Measurements from ENCODE around the gene PLVAP. TPM values are rescaled to one million over a fixed set of nuclear protein-coding genes. Genes with fewer than 3 reads are reported as not detected.

Gene PLVAP
- total RNA-seq, 4 donors from 2014 or later = 25.5 to 83.1 (median 26.6) TPM

- TF ChIP-seq POLR2AphosphoS5 (IDR thresholded peaks at IDR 0.05) (peak in 1 of 3 donors; percentile 9), CTCF (IDR thresholded peaks at IDR 0.05) (peak in 1 of 2 donors; percentile 37), POLR2A (IDR thresholded peaks at IDR 0.05) (no peak), EP300 (IDR thresholded peaks at IDR 0.05) (no peak)
- Histone ChIP-seq H3K4me3 (peak overlapping the region; percentile 55), H3K36me3 (peaks cover 4% of the 10 kb centered on the region), H3K27ac (peak overlapping the region; percentile 35), H3K27me3 (peaks cover 13% of the 10 kb centered on the region), H3K4me1 (peaks cover 48% of the 10 kb centered on the region), H3K9me3 (no peaks in the 10 kb centered on the region)
- DNase-seq (ENCODE audit: low spot score in 2 of 2) = peak in 1 of 2 donors; percentile 80
- 38% methylated on average over 11 of the region's 64 CpGs for whole genome bisulfite sequencing
Observed at GRCh38 chr19:17327654-17328516, 49.3 kb downstream of the PLVAP start.

- DNase-seq (ENCODE audit: low spot score in 2 of 2) = no peak
- peak overlapping the region; percentile 55 for H3K4me3 ChIP-seq
- TF ChIP-seq POLR2AphosphoS5 (IDR thresholded peaks at IDR 0.05) (no peak), CTCF (IDR thresholded peaks at IDR 0.05) (no peak), POLR2A (IDR thresholded peaks at IDR 0.05) (no peak), EP300 (IDR thresholded peaks at IDR 0.05) (no peak)
- no peaks in the 10 kb centered on the region for H3K9me3 ChIP-seq
- H3K27me3 ChIP-seq = peaks cover 13% of the 10 kb centered on the region
- peaks cover 48% of the 10 kb centered on the region for H3K4me1 ChIP-seq
- peaks cover 4% of the 10 kb centered on the region for H3K36me3 ChIP-seq
- no peak overlapping the region for H3K27ac ChIP-seq
- 72% methylated on average over 13 of the region's 27 CpGs for WGBS
Observed at GRCh38 chr19:17327068-17327653, 50.0 kb downstream of the PLVAP start.

- Histone ChIP-seq H3K9me3 (no peaks in the 10 kb centered on the region), H3K4me1 (peaks cover 48% of the 10 kb centered on the region), H3K36me3 (peaks cover 10% of the 10 kb centered on the region), H3K27ac (peak overlapping the region; percentile 29), H3K4me3 (no peak overlapping the region), H3K27me3 (peaks cover 13% of the 10 kb centered on the region)
- DNase-seq (ENCODE audit: low spot score in 2 of 2) = no peak
- TF ChIP-seq CTCF (IDR thresholded peaks at IDR 0.05) (no peak), POLR2A (IDR thresholded peaks at IDR 0.05) (no peak), EP300 (IDR thresholded peaks at IDR 0.05) (no peak), POLR2AphosphoS5 (IDR thresholded peaks at IDR 0.05) (peak in 1 of 3 donors; percentile 23)
- WGBS = 82% methylated on average over 9 of the region's 11 CpGs
Observed at GRCh38 chr19:17326595-17326966, 50.6 kb downstream of the PLVAP start.

GRCh38 chr19:17325881-17326594 lies 51.1 kb downstream of the PLVAP start:
- H3K36me3 ChIP-seq = peaks cover 15% of the 10 kb centered on the region
- no peak for TF ChIP-seq EP300 (IDR thresholded peaks at IDR 0.05)
- no peak for TF ChIP-seq POLR2AphosphoS5 (IDR thresholded peaks at IDR 0.05)
- TF ChIP-seq POLR2A (IDR thresholded peaks at IDR 0.05) = no peak
- no peak for TF ChIP-seq CTCF (IDR thresholded peaks at IDR 0.05)
- peaks cover 13% of the 10 kb centered on the region for H3K27me3 ChIP-seq
- WGBS = 67% methylated on average over 17 of the region's 17 CpGs
- no peaks in the 10 kb centered on the region for H3K9me3 ChIP-seq
- H3K4me1 ChIP-seq = peaks cover 48% of the 10 kb centered on the region
- H3K27ac ChIP-seq = peak overlapping the region; percentile 29
- peak in 1 of 2 donors; percentile 64 for DNase-seq (ENCODE audit: low spot score in 2 of 2)
- no peak overlapping the region for H3K4me3 ChIP-seq
